VCaP (cell line): ENCODE results near the gene PPP2R2C.

Source experiments
- H3K27ac ChIP-seq: fragments of 450-650 bp; 2 replicates; pipeline ENCODE4 v1.5.1; 2017
- CTCF ChIP-seq: fragments of 450-650 bp; conservative IDR thresholded peaks from 2 replicates; pipeline ENCODE4 v1.5.1; 2017; ENCODE audit warnings: mild to moderate bottlenecking, moderate library complexity

The PPP2R2C gene

GRCh38 chr4:6329478-6330383 lies 142.7 kb downstream of the PPP2R2C start:
- no peak overlapping the region for H3K27ac ChIP-seq
- no peak for TF ChIP-seq CTCF

- H3K27ac ChIP-seq = no peak overlapping the region
- TF ChIP-seq CTCF = no peak
These were observed 143.9 kb downstream of the PPP2R2C start for GRCh38 chr4:6328526-6328925.

GRCh38 chr4:6327220-6327917 lies 145.0 kb downstream of the PPP2R2C start:
- peak; percentile 93 for TF ChIP-seq CTCF
- no peak overlapping the region for H3K27ac ChIP-seq

GRCh38 chr4:6326312-6327060 lies 145.9 kb downstream of the PPP2R2C start:
- no peak for TF ChIP-seq CTCF
- no peak overlapping the region for H3K27ac ChIP-seq

- TF ChIP-seq CTCF = no peak
- no peak overlapping the region for H3K27ac ChIP-seq
These were observed 146.6 kb downstream of the PPP2R2C start for GRCh38 chr4:6325788-6326290.

GRCh38 chr4:6324999-6325787 lies 147.2 kb downstream of the PPP2R2C start:
- no peak overlapping the region for H3K27ac ChIP-seq
- no peak for TF ChIP-seq CTCF
